Adrenal gland (tissue), 12 donors: ENCODE results near the gene GXYLT1. TPM values are rescaled to one million over a fixed set of nuclear protein-coding genes. Genes with fewer than 3 reads are reported as not detected.

ENCODE experiments used
- DNase-seq, 7 donors: peaks; one replicate each; pipeline ENCODE4 v3.0.0-alpha.2; 2019 to 2020
- H3K27ac ChIP-seq, 5 donors: fragments of 200-600 bp; sonication (generic) in 4 of 5; 1 replicate in 3 of 5; 2 replicates in 2 of 5; pipeline versions ENCODE4 v1.5.1 to v1.8.0; 2016 to 2020; ENCODE audit warnings: mild to moderate bottlenecking in 1 of 5
- H3K27me3 ChIP-seq: fragments of 200-600 bp; 2 replicates; pipeline ENCODE4 v1.8.0; 2021
- H3K36me3 ChIP-seq, 2 donors: fragments of 200-600 bp; replicated peaks in 1 of 2; 1 replicate in 1 of 2; 2 replicates in 1 of 2; pipeline versions ENCODE4 v1.5.1 to v1.8.0; 2018 to 2022
- H3K4me1 ChIP-seq, 2 donors: fragments of 200-600 bp; replicated peaks in 1 of 2; 1 replicate in 1 of 2; 2 replicates in 1 of 2; pipeline versions ENCODE4 v1.5.1 to v1.8.0; 2018 to 2021
- H3K4me3 ChIP-seq, 4 donors: fragments of 200-600 bp; sonication (generic) in 3 of 4; one replicate each; pipeline ENCODE4 v1.5.1; 2016 to 2018
- H3K9me3 ChIP-seq, 3 donors: fragments of 200-600 bp; sonication (generic) in 1 of 3; replicated peaks in 1 of 3; 1 replicate in 2 of 3; 2 replicates in 1 of 3; pipeline versions ENCODE4 v1.5.1 to v1.8.0; 2016 to 2021
- POLR2A ChIP-seq, 2 donors: fragments of 450-650 bp; IDR thresholded peaks; one replicate each; pipeline ENCODE4 v1.6.1; 2017; ENCODE audit warnings: antibody characterized with exemption in 2 of 2, mild to moderate bottlenecking in 2 of 2, moderate library complexity in 1 of 2
- WGBS, 4 donors: extraction: QIAGEN DNeasy Blood & Tissue Kit in 2 of 4; methylation state at CpG; one replicate each; pipeline versions ENCODE4 v1.1.5 to v1.1.7; 2013 to 2017; 5-methylcytosine and 5-hydroxymethylcytosine counted together
- intact Hi-C, 2 donors: fragments of 100-400 bp; cut with DNase I; formaldehyde crosslinking; loops; one replicate each; pipeline versions ENCODE4 v1.14.1 to v1.15.0; 2022 to 2023
- polyA plus RNA-seq, 3 donors: library from polyadenylated mRNA; stranded (reverse); fragments of 200-250 nt in 2 of 3; fragments of 350-450 nt in 1 of 3; fragmentation: Illumina TruSeq in 1 of 3; extraction: RNeasy Lipid Tissue Mini Kit (QIAGEN cat#74804) in 1 of 3; gene quantifications; one replicate each; pipeline ENCODE4 v1.2.3, GENCODE V29; 2013 to 2014
- total RNA-seq, 9 donors: library from RNA; depleted of rRNA in 4 of 9; stranded (reverse); fragments of >200 nt in 4 of 9; fragments of 120-200 nt in 1 of 9; fragmentation: NEBNext Ultra II Directional in 1 of 9; extraction: Animal tissue kit (Norgen Biotek cat#: 25700) in 1 of 9; gene quantifications; one replicate each; pipeline versions ENCODE4 v1.1.0 to v1.2.4, GENCODE V29; 2013 to 2023
- TF ChIP-seq, protein P1 (sequence below), 6 experiments: fragments of 450-650 bp in 4 of 6; fragments of 200-600 bp in 2 of 6; sonication (generic) in 1 of 6; IDR thresholded peaks; 1 replicate in 5 of 6; 2 replicates in 1 of 6; pipeline versions ENCODE4 v1.5.1 to v1.8.0; 2016 to 2021; ENCODE audit warnings: antibody characterized with exemption in 6 of 6, mild to moderate bottlenecking in 2 of 6, moderate library complexity in 1 of 6
- donor health status: healthy with polysubstance abuse.
- donor health status: Bipolar disorder and iron deficiency.
- donor health status: DM: yes; HTN: yes; CAD: no.
- donor health status: DM: no; HTN: no; CAD: no.
- donor health status: DM: no; HTN: no; CAD: no.
- donor health status: DM: yes; HTN: yes; CAD: no.

GXYLT1 gene
- total and polyA plus RNA-seq, 12 donors = 1.6 to 16.0 (median 9.7) TPM

DNA sequence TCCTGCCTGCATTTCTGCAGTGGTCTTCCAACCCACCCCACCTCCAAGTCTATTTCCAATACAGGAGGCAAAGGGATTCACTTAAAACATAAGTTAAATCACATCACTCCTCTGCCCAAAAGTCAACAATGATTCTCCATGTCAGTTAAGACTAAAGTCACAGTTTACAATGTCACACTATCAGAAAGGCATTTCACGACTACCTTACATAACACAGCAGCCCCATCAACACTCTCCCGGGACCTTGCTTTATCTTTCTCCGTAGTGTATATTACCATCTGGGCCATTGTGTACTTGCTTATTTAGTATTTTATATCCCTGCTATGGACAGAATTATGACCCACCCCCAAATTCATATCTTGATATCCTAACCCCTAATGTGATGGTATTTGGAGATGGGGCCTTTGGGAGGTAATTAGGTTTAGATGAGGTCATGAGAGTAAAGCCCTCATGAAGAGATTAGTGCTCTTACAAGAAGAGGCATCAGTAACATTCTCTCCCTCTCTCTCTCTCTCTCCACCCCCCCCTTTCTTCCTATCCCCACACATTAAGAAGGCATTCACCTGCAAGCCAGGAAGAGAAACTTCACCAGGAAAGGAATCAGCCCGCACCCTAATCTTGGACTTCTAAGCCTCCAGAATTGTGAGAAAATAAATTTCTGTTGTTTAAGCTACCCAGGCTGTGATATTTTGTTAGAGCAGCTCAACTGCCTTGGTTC, 112.7 kb downstream of the GXYLT1 start:
- 83 to 93% (median 89%) methylated on average over 4 of the region's 4 CpGs for WGBS, 4 donors
- no peaks in the 10 kb centered on the region for H3K27me3 ChIP-seq
- intact Hi-C loops = no loop called here
- no peak overlapping the region for H3K27ac ChIP-seq
- H3K36me3 ChIP-seq = no peaks in the 10 kb centered on the region
- TF ChIP-seq, protein P1, sequence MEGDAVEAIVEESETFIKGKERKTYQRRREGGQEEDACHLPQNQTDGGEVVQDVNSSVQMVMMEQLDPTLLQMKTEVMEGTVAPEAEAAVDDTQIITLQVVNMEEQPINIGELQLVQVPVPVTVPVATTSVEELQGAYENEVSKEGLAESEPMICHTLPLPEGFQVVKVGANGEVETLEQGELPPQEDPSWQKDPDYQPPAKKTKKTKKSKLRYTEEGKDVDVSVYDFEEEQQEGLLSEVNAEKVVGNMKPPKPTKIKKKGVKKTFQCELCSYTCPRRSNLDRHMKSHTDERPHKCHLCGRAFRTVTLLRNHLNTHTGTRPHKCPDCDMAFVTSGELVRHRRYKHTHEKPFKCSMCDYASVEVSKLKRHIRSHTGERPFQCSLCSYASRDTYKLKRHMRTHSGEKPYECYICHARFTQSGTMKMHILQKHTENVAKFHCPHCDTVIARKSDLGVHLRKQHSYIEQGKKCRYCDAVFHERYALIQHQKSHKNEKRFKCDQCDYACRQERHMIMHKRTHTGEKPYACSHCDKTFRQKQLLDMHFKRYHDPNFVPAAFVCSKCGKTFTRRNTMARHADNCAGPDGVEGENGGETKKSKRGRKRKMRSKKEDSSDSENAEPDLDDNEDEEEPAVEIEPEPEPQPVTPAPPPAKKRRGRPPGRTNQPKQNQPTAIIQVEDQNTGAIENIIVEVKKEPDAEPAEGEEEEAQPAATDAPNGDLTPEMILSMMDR (IDR thresholded peaks at IDR 0.05) = no peak
- no peak for TF ChIP-seq POLR2A (IDR thresholded peaks at IDR 0.05)
- no peak for DNase-seq
- H3K9me3 ChIP-seq = no peaks in the 10 kb centered on the region
- no peaks in the 10 kb centered on the region for H3K4me1 ChIP-seq
- no peak overlapping the region for H3K4me3 ChIP-seq

Other genes with a start within 250 kb of the GXYLT1 start
- gene YAF2, start 93.4 kb upstream of the GXYLT1 start, total RNA-seq = 10 to 100 TPM; 12.2 to 39.2 (median 25.8) TPM
- 10 to 100 TPM; 10.4 to 27.8 (median 16.7) TPM for gene YAF2, start 93.4 kb upstream of the GXYLT1 start, polyA plus RNA-seq
- gene ZCRB1, start 181.2 kb upstream of the GXYLT1 start, total RNA-seq = 10 to 100 TPM; 23.5 to 65.2 (median 51.8) TPM
- 100 to 1,000 TPM in 1 of 3 donors, 10 to 100 TPM in 2; 73.3 to 110 (median 95.9) TPM for gene ZCRB1, start 181.2 kb upstream of the GXYLT1 start, polyA plus RNA-seq
- gene PPHLN1, start 181.3 kb upstream of the GXYLT1 start, total RNA-seq = 10 to 100 TPM; 34.0 to 91.1 (median 55.8) TPM
- 10 to 100 TPM; 22.5 to 71.1 (median 33.6) TPM for gene PPHLN1, start 181.3 kb upstream of the GXYLT1 start, polyA plus RNA-seq